HG02571 (cell line): ENCODE measurements around the gene ATG12.
"Not testable (repeated sequence)": the region's sequence is repeated elsewhere in the genome, so short reads cannot be mapped to it uniquely, and the experiment has no call there.

Experiments
- ATAC-seq: cut with Tn5 transposase; IDR thresholded peaks from one replicate; pipeline ENCODE4 v1.9.1; 2021; ENCODE audit warnings: mild to moderate bottlenecking, moderate library complexity; ENCODE audit not compliant: unreplicated experiment

The ATG12 gene

GRCh38 chr5:115843444-115844130 lies 2.2 kb upstream of the ATG12 start:
- ATAC-seq: no peak

- no peak for ATAC-seq
Observed at GRCh38 chr5:115842952-115843351, 1.6 kb upstream of the ATG12 start.

- peak; percentile 33 for ATAC-seq
Observed at GRCh38 chr5:115842089-115842935, 947 bp upstream of the ATG12 start.

DNA sequence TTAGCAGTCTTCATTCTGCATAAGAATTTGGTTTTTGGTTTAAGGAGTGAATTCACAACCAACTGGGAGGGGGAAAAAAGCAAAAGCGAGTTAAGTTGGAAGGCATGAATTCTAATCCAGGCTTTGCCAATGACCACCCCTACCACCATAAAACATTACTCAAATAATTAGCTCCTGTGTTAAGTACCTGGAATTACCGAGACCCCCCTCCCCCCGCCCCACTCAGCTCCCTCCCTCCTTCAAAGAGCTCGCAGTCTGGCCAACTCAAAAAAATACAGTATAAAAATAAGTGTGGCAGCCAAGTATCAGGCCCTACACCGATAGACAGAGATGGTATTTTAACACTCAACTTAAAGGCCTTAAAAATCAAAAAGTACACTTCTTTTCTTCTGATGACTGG lies 492 bp downstream of the ATG12 start:
- ATAC-seq: no peak

GRCh38 chr5:115838885-115839518 lies 2.4 kb downstream of the ATG12 start:
- no peak for ATAC-seq

- no peak for ATAC-seq
Observed at GRCh38 chr5:115835481-115835880, 5.9 kb downstream of the ATG12 start.

DNA sequence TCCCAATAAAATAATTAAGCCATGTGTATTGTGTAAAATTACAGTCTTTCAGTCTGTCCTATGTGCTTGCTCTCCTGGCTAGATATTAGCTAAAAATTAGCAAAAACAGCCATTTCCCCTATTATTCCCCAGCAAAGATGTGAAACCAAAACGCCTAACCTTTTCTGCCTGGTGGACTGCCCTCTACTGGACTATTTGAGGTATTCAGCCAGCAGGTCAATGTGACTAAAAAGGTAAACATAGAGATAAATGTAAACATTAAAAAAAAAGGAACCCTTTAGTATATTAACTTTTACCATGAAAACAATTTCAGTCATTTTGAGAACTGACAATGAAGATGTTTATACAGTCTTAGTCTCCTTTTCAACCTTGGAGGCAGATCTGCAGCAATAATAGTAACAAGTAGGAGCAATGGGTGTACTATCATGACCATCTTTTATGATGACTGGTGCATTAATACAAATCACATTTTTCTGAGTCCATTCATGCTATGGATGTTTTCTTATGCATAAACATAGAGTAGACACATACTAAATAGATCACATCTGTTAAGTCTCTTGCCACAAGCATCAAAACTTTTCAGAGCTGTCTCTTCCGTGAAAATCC lies 10.1 kb downstream of the ATG12 start:
- no peak for ATAC-seq

DNA sequence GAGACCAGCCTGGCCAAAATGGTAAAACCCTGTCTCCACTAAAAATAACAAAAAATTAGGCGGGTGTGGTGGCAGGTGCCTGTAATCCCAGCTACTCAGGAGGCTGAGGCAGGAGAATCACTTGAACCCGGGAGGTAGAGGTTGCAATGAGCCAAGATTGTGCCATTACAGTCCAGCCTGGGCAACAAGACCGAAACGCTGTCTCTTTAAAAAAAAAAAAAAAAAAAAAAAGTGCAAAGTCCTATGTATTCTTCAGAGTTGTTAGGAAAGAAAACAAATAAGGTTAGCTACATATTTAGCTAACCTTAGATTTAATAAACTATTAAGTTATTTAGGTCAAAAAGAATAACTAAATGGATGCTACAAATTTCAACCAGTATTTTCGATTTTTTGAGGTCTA lies 11.5 kb downstream of the ATG12 start:
- no peak for ATAC-seq

DNA sequence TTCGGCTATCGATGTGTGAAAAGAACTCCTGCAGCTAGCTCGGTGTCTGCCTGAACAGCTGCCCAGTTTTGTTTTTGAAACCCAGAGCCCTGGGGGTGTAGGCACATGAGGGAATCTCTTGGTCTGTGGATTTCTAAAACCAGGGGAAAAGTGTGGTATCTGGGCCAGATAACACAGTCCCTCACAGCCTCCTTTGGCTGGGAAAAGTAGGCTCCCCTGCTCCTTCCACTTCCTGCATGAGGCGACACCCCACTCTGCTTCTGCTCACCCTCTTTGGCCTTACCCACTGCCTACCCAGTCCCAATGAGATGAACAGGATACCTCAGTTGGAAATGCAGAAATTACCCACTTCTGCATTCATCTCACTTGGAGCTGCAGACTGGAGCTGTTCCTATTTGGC lies 15.4 kb downstream of the ATG12 start:
- ATAC-seq: no peak

DNA sequence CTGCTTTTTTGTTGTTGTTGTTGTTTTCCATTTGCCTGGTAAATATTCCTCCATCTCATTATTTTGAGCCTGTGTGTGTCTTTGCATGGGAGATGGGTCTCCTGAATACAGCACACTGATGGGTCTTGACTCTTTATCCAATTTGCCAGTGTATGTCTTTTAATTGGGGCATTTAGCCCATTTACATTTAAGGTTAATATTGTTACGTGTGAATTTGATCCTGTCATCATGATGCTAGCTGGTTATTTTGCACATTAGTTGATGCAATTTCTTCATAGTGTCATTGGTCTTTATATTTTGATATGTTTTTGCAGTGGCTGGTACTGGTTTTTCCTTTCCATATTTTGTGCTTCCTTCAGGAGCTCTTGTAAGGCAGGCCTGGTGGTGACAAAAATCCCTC lies 16.4 kb downstream of the ATG12 start:
- not testable (repeated sequence) for ATAC-seq

DNA sequence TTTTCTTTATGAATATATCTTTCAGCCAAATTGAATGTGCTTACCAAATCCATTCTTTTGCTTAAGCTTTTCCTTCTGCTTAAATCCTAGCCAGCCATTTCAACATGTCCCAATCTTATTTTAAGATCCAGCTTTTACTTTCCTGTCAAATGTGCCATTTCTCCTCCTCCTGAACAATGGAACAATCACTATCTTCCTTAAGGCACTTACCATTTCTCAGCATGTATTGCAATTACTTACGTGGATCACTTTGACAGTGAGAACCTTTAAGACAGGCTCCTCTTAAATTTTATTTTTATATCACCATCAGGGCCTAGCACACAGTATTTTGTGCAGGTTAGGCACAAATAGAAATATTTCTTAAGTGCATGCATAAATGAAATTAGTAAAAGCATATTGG lies 20.5 kb downstream of the ATG12 start:
- no peak for ATAC-seq

DNA sequence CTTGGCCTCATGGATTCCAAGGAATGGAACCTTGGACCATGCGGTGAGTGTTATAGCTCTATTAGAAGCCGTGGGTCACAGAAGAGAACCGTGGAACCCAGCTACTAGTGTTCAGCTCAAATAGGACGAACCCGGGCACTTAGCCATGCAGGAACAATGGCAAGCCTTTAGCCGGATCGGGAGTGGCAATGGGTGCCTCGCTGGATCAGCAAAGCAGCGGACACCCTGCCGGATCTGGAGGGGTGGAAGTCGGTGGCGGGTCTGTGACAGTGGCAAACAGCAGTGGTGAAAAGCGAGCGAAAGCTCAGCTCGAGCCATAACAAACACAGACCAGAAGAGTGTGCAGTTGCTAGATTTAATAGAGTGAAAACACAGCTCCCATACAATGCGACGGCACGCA lies 22.5 kb downstream of the ATG12 start:
- ATAC-seq: no peak

GRCh38 chr5:115817386-115817785 lies 24.0 kb downstream of the ATG12 start:
- ATAC-seq: no peak

DNA sequence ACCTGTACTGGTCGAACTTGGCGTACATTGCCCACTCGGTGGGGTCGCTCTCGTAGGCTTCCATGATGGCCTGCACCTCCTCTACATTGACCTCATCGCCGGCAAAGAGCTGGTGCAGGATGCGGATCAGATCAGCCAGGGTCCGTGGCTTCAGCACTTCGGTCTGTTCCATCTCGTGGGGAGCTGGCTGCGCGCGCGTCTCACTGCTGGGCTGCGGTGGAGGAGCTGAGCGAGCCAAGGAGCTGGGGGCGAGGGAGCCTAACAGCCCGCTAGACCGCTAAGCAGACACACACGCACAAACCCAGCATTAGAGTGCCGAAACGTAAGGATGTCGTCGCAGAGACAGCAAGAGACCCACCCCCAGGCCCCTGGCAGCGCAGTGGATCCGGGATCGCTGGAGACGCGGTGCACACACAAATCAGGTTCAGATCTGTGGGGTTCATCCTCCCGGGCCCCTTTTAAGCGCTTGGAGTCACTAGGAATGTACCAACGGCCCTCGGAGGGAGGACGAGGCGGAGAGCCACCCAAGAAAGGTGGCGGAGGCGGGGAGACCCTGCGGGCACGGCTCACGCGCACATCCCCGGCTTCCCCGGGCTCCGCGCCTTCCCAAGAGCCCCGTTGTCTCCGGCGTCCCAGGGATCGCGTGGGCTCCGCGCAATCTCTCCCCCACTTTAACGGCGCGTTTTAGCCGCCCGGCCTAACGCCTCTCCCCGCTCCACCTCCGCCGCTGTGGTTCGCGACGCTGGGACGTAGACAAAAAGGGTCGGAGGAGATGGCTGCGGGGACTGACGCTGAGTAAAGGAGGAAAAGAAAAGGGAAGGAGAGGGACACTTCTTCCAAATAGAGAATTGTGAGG lies 24.9 kb downstream of the ATG12 start, which contains the start of gene CDO1:
Gene CDO1 (minus strand): TSS at position 434 of the 856 bp plus-strand sequence. CDS start 262 bp downstream, at position 172.
- no peak for ATAC-seq

- no peak for ATAC-seq
Observed at GRCh38 chr5:115815693-115816225, 25.6 kb downstream of the ATG12 start.

GRCh38 chr5:115815006-115815692 lies 26.2 kb downstream of the ATG12 start:
- ATAC-seq: no peak

- ATAC-seq: no peak
Observed at GRCh38 chr5:115813719-115814118, 27.6 kb downstream of the ATG12 start.

GRCh38 chr5:115812372-115812771 lies 29.0 kb downstream of the ATG12 start:
- no peak for ATAC-seq

GRCh38 chr5:115811406-115811805 lies 30.0 kb downstream of the ATG12 start:
- ATAC-seq: no peak

DNA sequence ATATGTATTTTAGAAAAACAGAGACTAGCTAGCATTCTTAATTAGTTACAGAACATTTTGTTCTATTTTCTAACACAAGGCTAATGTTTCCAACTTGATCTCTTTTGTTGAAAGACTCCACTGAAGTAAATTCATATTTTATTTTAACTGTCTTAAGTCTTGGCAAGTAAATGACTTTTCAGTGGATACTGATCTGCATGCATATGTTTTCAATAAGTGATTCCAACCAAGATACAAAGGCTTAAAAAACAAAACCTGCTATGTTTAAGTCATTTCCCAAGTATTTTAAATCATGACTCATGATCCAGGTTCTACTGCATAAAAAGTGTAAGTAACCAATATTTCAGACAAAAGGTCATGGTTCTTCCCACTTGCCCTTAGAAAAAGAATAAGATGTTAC lies 30.6 kb downstream of the ATG12 start:
- no peak for ATAC-seq
